ENCODE results near the gene TMEM132D. TPM values are rescaled to one million over a fixed set of nuclear protein-coding genes. Genes with fewer than 3 reads are reported as not detected.

TMEM132D gene
- total RNA-seq, 1 donor from 2014 or later, result 3.6 TPM

GRCh38 chr12:129481921-129482320 is 421.9 kb downstream of the TMEM132D start:
- no peak for DNase-seq (ENCODE audit: extremely low read depth, low read depth, low spot score)

- no peak for DNase-seq (ENCODE audit: extremely low read depth, low read depth, low spot score)
Measured at GRCh38 chr12:129470196-129470595, 433.6 kb downstream of the TMEM132D start.

GRCh38 chr12:129467726-129468125 is 436.1 kb downstream of the TMEM132D start:
- DNase-seq (ENCODE audit: extremely low read depth, low read depth, low spot score), result no peak

GRCh38 chr12:129467289-129467688 is 436.5 kb downstream of the TMEM132D start:
- DNase-seq (ENCODE audit: extremely low read depth, low read depth, low spot score), result no peak

GRCh38 chr12:129466499-129466898 is 437.3 kb downstream of the TMEM132D start:
- DNase-seq (ENCODE audit: extremely low read depth, low read depth, low spot score), result no peak

GRCh38 chr12:129459886-129460285 is 443.9 kb downstream of the TMEM132D start:
- DNase-seq (ENCODE audit: extremely low read depth, low read depth, low spot score), result no peak

- DNase-seq (ENCODE audit: extremely low read depth, low read depth, low spot score), result no peak
Measured at GRCh38 chr12:129446696-129447095, 457.1 kb downstream of the TMEM132D start.

GRCh38 chr12:129440278-129440677 is 463.5 kb downstream of the TMEM132D start:
- no peak for DNase-seq (ENCODE audit: extremely low read depth, low read depth, low spot score)

- no peak for DNase-seq (ENCODE audit: extremely low read depth, low read depth, low spot score)
Measured at GRCh38 chr12:129434790-129435189, 469.0 kb downstream of the TMEM132D start.

- DNase-seq (ENCODE audit: extremely low read depth, low read depth, low spot score), result no peak
Measured at GRCh38 chr12:129428240-129428936, 475.4 kb downstream of the TMEM132D start.

GRCh38 chr12:129423041-129423580 is 480.7 kb downstream of the TMEM132D start:
- no peak for DNase-seq (ENCODE audit: extremely low read depth, low read depth, low spot score)

- DNase-seq (ENCODE audit: extremely low read depth, low read depth, low spot score), result no peak
Measured at GRCh38 chr12:129413295-129413694, 490.5 kb downstream of the TMEM132D start.

GRCh38 chr12:129409281-129409680 is 494.5 kb downstream of the TMEM132D start:
- DNase-seq (ENCODE audit: extremely low read depth, low read depth, low spot score), result no peak

GRCh38 chr12:129404556-129404955 is 499.3 kb downstream of the TMEM132D start:
- no peak for DNase-seq (ENCODE audit: extremely low read depth, low read depth, low spot score)

- no peak for DNase-seq (ENCODE audit: extremely low read depth, low read depth, low spot score)
Measured at GRCh38 chr12:129401572-129401971, 502.3 kb downstream of the TMEM132D start.

GRCh38 chr12:129394177-129394825 is 509.5 kb downstream of the TMEM132D start:
- no peak for DNase-seq (ENCODE audit: extremely low read depth, low read depth, low spot score)

GRCh38 chr12:129393357-129393937 is 510.4 kb downstream of the TMEM132D start:
- no peak for DNase-seq (ENCODE audit: extremely low read depth, low read depth, low spot score)

GRCh38 chr12:129385637-129385990 is 518.2 kb downstream of the TMEM132D start:
- no peak for DNase-seq (ENCODE audit: extremely low read depth, low read depth, low spot score)

- no peak for DNase-seq (ENCODE audit: extremely low read depth, low read depth, low spot score)
Measured at GRCh38 chr12:129383956-129384355, 519.9 kb downstream of the TMEM132D start.

- DNase-seq (ENCODE audit: extremely low read depth, low read depth, low spot score), result no peak
Measured at GRCh38 chr12:129381715-129382114, 522.1 kb downstream of the TMEM132D start.

GRCh38 chr12:129379076-129379804 is 524.6 kb downstream of the TMEM132D start:
- no peak for DNase-seq (ENCODE audit: extremely low read depth, low read depth, low spot score)
